NCI-H2227 treated with DMSO at 0.1 percent for 48 hours (cell line): ENCODE measurements around the gene URB1.
"Not testable (repeated sequence)": the region's sequence is repeated elsewhere in the genome, so short reads cannot be mapped to it uniquely, and the experiment has no call there.

Experiments used
- DNase-seq: peaks from one replicate; lab custom pipeline; 2025; lab: John Stamatoyannopoulos, UW

The URB1 gene

DNA sequence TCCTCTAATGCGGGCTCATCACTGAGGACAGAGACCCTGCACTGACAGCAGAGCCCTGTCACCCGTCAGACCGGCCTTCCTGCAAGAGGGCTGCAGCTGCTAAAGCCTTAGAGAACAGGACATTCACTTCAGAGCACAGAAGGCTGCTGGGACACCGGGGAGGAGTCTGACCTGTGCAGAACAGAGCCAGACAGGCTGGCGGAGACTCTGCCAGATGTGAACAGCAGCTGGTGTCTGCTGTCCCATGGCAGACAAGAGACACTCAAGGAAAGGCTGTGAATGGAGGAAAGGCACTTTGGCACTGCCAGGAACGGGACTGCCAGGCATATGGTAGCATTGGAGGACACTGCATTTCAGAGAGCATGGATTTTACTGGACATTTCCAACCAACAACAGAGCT lies 72.8 kb downstream of the URB1 start:
- DNase-seq = no peak

GRCh38 chr21:32319012-32319411 lies 73.8 kb downstream of the URB1 start:
- no peak for DNase-seq

DNA sequence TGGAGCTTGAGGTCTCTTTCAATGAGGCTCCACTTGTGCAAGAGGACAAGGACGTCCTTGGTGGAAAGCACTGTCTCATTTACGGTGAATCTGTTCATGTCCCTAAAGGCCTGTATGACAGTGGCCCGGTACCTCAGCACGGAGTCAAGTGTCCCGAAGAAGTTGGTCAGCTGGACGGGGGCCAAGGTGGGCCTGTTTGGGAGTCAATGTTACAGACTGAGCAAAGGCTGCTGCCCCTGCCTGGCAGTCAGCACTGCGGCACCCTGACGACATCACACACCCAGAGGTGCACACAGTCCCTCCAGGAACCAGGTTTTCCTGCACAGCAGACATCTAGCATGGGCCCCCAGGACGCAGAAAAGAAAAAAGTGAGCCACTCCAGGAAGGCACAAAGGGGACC lies 75.1 kb downstream of the URB1 start:
- no peak for DNase-seq

GRCh38 chr21:32316361-32317215 lies 76.2 kb downstream of the URB1 start:
- DNase-seq = no peak

GRCh38 chr21:32315511-32316281 lies 77.1 kb downstream of the URB1 start:
- no peak for DNase-seq

- DNase-seq = no peak
Observed at GRCh38 chr21:32314806-32315205, 78.0 kb downstream of the URB1 start.

DNA sequence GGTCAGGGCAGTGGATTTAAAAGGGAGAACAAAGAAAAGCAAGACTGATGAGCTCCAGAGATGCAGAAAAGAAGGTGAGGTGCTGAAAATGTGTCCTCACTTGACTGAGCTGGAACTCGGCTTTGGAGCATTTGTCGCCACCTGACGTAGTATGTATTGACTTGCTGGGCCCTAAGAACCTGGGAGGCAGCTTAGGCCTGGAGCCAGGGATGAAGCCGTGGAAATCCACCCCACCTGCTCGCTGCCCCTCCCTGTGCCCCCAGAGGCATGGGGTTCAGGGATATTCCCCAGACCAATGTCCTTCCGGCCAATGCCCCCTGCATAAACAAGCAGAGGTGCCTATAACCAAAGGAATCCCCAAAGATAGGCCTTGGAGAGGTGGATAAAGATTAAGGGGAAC lies 79.8 kb downstream of the URB1 start:
- no peak for DNase-seq

DNA sequence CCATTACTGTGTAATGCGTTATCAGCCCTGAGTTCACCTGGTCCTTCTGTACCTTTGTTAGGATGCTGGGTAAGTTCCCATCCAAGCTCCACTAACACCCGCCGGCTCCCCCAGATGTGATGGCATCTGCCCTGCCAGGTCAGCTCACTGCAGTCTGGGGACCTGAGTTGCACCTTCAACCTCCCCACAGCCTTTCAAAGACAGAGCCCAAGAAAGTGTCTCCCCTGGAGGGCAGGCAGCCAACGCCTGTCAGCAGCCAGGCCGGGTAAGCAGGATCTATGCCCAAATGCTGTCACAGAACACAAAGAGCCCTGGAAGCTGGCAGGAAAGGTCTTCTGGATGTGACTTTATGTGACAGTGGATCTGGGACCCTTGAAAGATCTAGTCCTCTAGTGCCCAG lies 80.5 kb downstream of the URB1 start:
- no peak for DNase-seq

DNA sequence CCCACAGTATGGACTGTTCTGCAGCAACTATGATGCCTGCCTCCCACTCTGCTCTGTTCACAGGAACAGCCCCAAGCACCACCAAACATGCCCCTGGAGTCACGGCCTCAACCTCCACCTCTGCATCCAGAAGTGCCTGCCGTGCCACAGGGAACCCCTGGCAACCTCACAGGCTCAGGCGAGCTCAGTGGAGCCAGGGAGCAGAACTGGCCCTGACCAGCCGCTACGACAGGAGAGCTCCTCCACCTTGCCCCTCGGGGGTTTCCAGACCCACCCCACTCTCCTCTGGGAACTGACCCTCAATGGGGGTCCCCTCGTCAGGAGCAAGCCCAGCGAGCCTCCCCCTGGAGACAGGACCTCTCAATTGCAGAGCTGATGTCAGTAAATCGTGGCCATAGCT lies 81.2 kb downstream of the URB1 start:
- DNase-seq = no peak

GRCh38 chr21:32310976-32311375 lies 81.8 kb downstream of the URB1 start:
- DNase-seq = not testable (repeated sequence)

DNA sequence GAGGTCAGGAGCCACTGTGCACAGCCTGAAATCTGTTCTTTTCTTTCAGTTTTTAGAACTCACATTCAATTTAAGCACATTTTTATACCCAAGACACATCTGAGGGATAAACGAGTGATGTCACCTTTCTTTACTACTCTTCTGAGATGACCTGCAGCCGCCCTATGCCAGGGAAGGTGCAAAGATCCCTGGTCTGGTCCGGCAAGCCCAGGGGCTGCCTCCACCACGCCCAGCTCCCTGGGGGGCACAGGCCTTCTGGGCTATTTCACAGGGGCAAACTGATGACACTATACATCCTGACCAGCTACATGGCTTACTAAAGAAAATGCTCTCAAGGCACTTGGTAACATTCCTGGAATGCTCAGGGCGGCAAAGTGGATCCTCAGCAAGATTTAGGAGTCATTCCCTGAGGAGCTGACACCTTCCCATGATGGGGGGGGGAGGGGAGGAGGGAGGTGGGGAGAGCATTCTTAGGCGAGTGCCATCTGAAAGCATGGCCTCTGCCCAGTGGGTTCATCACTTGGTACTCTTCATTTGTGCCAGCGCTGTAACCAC lies 82.8 kb downstream of the URB1 start:
- DNase-seq = no peak

- DNase-seq = no peak
Observed at GRCh38 chr21:32308696-32309095, 84.1 kb downstream of the URB1 start.

DNA sequence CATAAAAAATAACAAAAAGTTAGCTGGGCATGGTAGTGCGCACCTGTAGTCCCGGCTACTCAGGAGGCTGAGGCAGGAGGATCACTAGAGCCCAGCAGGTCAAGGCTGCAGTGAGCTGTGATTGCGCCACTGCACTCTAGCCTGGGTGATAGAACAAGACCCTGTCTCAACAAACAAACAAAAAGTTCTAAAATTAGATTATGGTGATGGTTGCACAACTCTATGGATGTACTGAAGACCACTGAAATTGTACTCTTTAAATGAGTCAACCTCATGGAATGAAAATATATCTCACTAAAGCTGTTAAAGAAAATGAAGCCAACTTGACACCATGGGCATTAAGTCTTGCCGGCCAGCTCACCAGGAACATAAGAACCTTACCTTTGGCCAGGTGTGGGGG lies 85.1 kb downstream of the URB1 start:
- DNase-seq = no peak

- DNase-seq = no peak
Observed at GRCh38 chr21:32306021-32306780, 86.6 kb downstream of the URB1 start.

- DNase-seq = no peak
Observed at GRCh38 chr21:32304998-32305397, 87.8 kb downstream of the URB1 start.

DNA sequence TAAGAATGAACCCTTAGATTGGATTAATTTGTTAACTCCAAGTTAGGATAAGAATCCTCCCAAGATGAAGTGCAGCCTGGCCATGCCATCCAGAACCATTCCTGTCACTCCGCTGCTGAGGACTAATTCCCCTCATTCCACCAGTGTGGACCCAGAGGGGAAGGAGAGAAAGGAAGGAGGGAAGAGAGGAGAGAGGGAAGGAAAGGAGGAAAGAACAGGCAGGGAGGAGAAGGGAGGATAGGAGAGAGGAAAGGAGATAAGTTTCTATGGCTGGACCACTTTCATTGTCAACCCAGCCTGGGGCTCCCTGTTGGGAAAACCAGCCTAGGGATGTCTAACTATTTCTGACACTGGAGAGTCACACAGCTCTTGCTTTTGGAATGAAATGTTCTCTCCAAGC lies 89.4 kb downstream of the URB1 start:
- DNase-seq = no peak

- no peak for DNase-seq
Observed at GRCh38 chr21:32302560-32302959, 90.3 kb downstream of the URB1 start.

- DNase-seq = no peak
Observed at GRCh38 chr21:32301596-32301995, 91.2 kb downstream of the URB1 start.

DNA sequence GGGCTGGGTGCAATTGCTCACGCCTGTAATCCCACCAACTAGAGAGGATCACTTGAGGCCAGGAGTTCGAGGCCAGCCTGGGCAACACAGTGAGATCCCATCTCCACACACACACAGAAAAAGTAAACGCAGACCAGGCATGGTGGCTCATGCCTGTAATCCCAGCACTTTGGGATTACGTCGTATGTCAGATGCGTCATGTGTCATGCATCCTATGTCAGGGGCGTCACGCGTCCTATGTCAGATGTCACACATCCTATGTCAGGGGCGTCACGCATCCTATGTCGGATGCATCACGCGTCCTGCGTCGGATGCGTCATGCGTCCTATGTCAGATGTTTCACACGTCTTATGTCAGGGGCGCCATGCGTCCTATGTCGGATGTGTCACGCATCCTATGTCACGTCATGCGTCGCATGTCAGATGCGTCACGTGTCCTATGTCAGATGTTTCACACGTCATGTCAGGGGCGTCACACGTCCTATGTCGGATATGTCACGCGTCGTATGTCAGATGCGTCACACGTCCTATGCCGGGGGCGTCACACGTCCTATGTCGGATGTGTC lies 92.6 kb downstream of the URB1 start:
- DNase-seq = no peak

DNA sequence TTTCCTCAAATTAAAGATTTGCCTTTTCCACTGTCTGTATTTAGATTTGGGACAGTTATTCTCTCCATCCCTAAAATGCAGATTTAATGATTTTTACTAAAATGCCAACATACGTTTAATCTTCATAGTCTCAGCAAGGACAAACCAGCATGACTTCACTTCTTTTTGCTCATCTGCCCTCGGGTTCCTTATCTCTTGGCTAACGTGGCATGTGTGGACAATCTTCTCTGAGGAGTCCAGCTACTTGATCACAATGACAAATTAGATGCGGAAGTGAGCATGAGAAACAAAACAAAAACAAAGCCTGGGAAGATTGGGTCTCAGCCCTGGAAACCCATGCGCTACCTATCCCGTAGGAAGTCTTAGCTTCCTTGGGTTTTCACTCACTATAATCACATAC lies 93.1 kb downstream of the URB1 start:
- no peak for DNase-seq

- DNase-seq = no peak
Observed at GRCh38 chr21:32298658-32299081, 94.1 kb downstream of the URB1 start, which contains the start of gene MRAP. Gene MRAP (plus strand): TSS chr21:32298855. CDS start chr21:32298972, 117 bp downstream.

DNA sequence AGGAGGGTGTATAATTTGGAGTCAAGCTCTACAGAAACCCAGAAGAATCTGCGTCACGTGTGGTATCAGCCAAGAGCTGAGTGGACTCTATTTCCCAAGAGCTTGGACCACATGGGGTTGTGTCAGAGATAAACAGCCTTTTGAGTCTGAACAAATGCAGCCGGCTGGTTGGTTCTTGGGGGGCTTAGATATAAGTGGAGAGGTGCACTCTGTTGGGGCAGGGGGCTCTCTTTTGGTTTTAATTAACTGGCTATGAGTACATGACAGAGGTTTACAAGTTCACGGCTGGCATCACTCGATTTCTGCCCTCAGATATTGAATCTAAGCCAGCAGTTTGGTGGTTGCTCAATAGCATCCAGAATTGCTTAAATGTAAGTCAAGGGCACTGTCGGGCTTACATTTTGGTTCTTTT lies 94.7 kb downstream of the URB1 start:
- no peak for DNase-seq
